Uterus (tissue), 2 donors: ENCODE results near the gene SPON1.

ENCODE experiments used
- POLR2A ChIP-seq, 2 donors: fragments of 450-650 bp; IDR thresholded peaks; one replicate each; pipeline ENCODE4 v1.6.1; 2016; ENCODE audit warnings: antibody characterized with exemption in 2 of 2, mild to moderate bottlenecking in 1 of 2, moderate library complexity in 1 of 2
- TF ChIP-seq, protein P1 (sequence below), 4 experiments: fragments of 200-600 bp in 2 of 4; fragments of 450-650 bp in 2 of 4; sonication (generic) in 2 of 4; IDR thresholded peaks; one replicate each; pipeline ENCODE4 v1.5.1; 2016 to 2019; ENCODE audit warnings: antibody characterized with exemption in 4 of 4, mild to moderate bottlenecking in 2 of 4, moderate library complexity in 1 of 4

DNA sequence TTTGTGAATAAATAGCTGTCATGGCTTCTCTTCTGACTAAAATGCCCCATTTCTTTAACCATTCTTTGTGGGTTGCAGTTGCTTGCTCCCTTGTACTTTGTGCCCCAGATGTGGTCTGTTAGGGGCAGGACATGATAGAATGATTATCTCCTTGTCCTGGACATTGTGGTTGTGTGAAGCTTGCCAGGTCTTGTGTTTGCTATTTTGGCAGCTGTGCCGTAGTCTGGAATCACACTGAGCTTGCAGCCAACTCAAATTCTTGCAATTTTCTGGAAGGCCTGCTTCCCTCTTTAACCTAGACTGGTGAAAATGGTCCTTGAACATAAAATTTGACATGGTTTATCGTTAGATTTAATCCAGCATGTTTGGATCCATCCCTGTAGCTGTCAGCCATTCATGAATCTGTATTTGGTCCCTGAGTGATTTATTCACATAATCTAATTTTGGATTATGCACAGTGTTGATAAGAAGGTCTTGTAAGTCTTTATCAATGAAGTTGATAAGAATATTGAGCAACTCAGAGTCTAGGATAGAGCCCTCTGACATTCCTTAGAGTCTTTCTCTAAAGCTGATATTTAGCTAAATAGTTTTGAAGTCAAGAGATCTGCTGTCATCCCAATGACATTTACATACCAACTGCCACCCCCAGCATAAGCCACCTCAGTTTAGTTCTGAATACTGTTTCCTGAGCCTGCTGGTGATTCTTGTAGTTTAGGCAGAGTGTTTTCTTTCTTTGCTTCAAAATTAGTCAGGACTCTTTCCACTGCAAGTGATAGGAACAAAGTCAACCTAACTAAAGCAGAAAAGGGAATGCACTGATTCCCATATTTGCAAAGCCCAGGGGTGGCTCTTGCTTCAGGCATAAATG, 9.8 kb downstream of the SPON1 start:
- TF ChIP-seq, protein P1, sequence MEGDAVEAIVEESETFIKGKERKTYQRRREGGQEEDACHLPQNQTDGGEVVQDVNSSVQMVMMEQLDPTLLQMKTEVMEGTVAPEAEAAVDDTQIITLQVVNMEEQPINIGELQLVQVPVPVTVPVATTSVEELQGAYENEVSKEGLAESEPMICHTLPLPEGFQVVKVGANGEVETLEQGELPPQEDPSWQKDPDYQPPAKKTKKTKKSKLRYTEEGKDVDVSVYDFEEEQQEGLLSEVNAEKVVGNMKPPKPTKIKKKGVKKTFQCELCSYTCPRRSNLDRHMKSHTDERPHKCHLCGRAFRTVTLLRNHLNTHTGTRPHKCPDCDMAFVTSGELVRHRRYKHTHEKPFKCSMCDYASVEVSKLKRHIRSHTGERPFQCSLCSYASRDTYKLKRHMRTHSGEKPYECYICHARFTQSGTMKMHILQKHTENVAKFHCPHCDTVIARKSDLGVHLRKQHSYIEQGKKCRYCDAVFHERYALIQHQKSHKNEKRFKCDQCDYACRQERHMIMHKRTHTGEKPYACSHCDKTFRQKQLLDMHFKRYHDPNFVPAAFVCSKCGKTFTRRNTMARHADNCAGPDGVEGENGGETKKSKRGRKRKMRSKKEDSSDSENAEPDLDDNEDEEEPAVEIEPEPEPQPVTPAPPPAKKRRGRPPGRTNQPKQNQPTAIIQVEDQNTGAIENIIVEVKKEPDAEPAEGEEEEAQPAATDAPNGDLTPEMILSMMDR (IDR thresholded peaks at IDR 0.05) = no peak
- TF ChIP-seq POLR2A (IDR thresholded peaks at IDR 0.05) = no peak
